OCI-LY1 (cell line): ENCODE measurements around the gene GPR142.

Source experiments
- H2AFZ ChIP-seq: fragments of 200-600 bp; sonication (generic), shearing (Covaris generic); 2 replicates; pipeline ENCODE4 v1.6.0; 2014; ENCODE audit warnings: antibody characterized with exemption, mild to moderate bottlenecking, low read length
- H3F3A ChIP-seq: fragments of 200-600 bp; sonication (generic), shearing (Covaris generic); 2 replicates; pipeline ENCODE4 v1.6.0; 2014; ENCODE audit warnings: mild to moderate bottlenecking, antibody characterized with exemption, low read length, moderate library complexity; ENCODE audit not compliant: insufficient read depth
- H3K27ac ChIP-seq: fragments of 200-600 bp; sonication (generic); 2 replicates; pipeline ENCODE4 v1.5.1; 2014; ENCODE audit warnings: low read length, mixed run types, mild to moderate bottlenecking, low read depth; ENCODE audit not compliant: poor library complexity, severe bottlenecking
- H3K27me3 ChIP-seq: fragments of 200-600 bp; sonication (generic); 2 replicates; pipeline ENCODE4 v1.6.0; 2014; ENCODE audit warnings: antibody characterized with exemption, mild to moderate bottlenecking, low read length, moderate library complexity; ENCODE audit not compliant: insufficient read depth
- H3K36me3 ChIP-seq: fragments of 200-600 bp; sonication (generic); 2 replicates; pipeline ENCODE4 v1.6.1; 2014; ENCODE audit warnings: mild to moderate bottlenecking, antibody characterized with exemption, low read length, moderate library complexity, mixed read lengths; ENCODE audit not compliant: insufficient read depth
- H3K4me1 ChIP-seq: fragments of 200-600 bp; sonication (generic); 2 replicates; pipeline ENCODE4 v1.5.1; 2014; ENCODE audit warnings: mild to moderate bottlenecking, low read length, moderate library complexity; ENCODE audit not compliant: insufficient read depth, severe bottlenecking
- H3K4me2 ChIP-seq: fragments of 200-600 bp; sonication (generic), shearing (Covaris generic); 2 replicates; pipeline ENCODE4 v1.6.1; 2014; ENCODE audit warnings: low read length
- H3K4me3 ChIP-seq: fragments of 200-600 bp; sonication (generic); 2 replicates; pipeline ENCODE4 v1.5.1; 2014; ENCODE audit warnings: low read length, low read depth, mild to moderate bottlenecking, mixed read lengths; ENCODE audit not compliant: poor library complexity, severe bottlenecking
- H3K79me2 ChIP-seq: fragments of 200-600 bp; shearing (Covaris generic); 2 replicates; pipeline ENCODE4 v1.6.1; 2016; ENCODE audit warnings: mixed run types, low read length, mixed read lengths; ENCODE audit not compliant: insufficient read depth
- H3K9ac ChIP-seq: fragments of 200-600 bp; sonication (generic), shearing (Covaris generic); 2 replicates; pipeline ENCODE4 v1.6.1; 2014; ENCODE audit warnings: mild to moderate bottlenecking, low read length, mixed read lengths
- H3K9me2 ChIP-seq: fragments of 200-600 bp; sonication (generic), shearing (Covaris generic); 2 replicates; pipeline ENCODE4 v1.6.1; 2014; ENCODE audit warnings: low read depth, mild to moderate bottlenecking, low read length, mixed read lengths
- H3K9me3 ChIP-seq: fragments of 200-600 bp; shearing (Covaris generic); 2 replicates; pipeline ENCODE4 v1.6.1; 2014; ENCODE audit warnings: low read length, mixed read lengths
- H4K20me1 ChIP-seq: fragments of 200-600 bp; sonication (generic), shearing (Covaris generic); 2 replicates; pipeline ENCODE4 v1.6.0; 2016; ENCODE audit warnings: mild to moderate bottlenecking, low read length; ENCODE audit not compliant: insufficient read depth
- EZH2 ChIP-seq: fragments of 200-600 bp; sonication (generic), shearing (Covaris generic); IDR thresholded peaks from 2 replicates; pipeline ENCODE4 v1.8.0; 2017; ENCODE audit warnings: borderline replicate concordance, mixed run types, mild to moderate bottlenecking, antibody characterized with exemption, low read length, moderate library complexity, mixed read lengths
- TF ChIP-seq, protein P1 (sequence below): fragments of 200-600 bp; sonication (generic), shearing (Covaris generic); IDR thresholded peaks from 2 replicates; pipeline ENCODE4 v1.5.1; 2017; ENCODE audit warnings: mild to moderate bottlenecking, antibody characterized with exemption, low read length, moderate library complexity, mixed read lengths

Gene GPR142

DNA sequence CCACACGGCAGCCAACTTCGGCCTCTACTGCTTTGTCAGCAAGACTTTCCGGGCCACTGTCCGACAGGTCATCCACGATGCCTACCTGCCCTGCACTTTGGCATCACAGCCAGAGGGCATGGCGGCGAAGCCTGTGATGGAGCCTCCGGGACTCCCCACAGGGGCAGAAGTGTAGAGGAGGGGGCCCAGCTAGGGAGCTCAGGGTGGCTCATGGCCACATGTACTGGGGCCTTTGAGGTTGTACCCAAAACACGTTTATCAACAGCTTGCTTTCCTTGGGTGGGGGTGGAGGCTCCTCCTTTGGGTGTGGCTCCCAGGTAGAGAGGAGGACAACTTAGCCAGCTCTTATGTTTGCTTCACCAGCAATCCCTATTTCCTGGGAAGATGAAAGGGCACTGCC is 5.1 kb downstream of the GPR142 start:
- TF ChIP-seq, protein P1, sequence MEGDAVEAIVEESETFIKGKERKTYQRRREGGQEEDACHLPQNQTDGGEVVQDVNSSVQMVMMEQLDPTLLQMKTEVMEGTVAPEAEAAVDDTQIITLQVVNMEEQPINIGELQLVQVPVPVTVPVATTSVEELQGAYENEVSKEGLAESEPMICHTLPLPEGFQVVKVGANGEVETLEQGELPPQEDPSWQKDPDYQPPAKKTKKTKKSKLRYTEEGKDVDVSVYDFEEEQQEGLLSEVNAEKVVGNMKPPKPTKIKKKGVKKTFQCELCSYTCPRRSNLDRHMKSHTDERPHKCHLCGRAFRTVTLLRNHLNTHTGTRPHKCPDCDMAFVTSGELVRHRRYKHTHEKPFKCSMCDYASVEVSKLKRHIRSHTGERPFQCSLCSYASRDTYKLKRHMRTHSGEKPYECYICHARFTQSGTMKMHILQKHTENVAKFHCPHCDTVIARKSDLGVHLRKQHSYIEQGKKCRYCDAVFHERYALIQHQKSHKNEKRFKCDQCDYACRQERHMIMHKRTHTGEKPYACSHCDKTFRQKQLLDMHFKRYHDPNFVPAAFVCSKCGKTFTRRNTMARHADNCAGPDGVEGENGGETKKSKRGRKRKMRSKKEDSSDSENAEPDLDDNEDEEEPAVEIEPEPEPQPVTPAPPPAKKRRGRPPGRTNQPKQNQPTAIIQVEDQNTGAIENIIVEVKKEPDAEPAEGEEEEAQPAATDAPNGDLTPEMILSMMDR, result no peak
- TF ChIP-seq EZH2, result no peak
- Histone ChIP-seq H3K4me3 (no peak overlapping the region), H3K9me2 (no peaks in the 10 kb centered on the region), H3F3A (no peaks in the 10 kb centered on the region), H3K27ac (no peak overlapping the region), H3K36me3 (no peaks in the 10 kb centered on the region), H3K9me3 (no peaks in the 10 kb centered on the region), H3K4me1 (no peaks in the 10 kb centered on the region), H4K20me1 (no peaks in the 10 kb centered on the region), H2AFZ (no peak overlapping the region), H3K9ac (no peak overlapping the region), H3K27me3 (no peaks in the 10 kb centered on the region), H3K79me2 (no peaks in the 10 kb centered on the region), H3K4me2 (no peak overlapping the region)

DNA sequence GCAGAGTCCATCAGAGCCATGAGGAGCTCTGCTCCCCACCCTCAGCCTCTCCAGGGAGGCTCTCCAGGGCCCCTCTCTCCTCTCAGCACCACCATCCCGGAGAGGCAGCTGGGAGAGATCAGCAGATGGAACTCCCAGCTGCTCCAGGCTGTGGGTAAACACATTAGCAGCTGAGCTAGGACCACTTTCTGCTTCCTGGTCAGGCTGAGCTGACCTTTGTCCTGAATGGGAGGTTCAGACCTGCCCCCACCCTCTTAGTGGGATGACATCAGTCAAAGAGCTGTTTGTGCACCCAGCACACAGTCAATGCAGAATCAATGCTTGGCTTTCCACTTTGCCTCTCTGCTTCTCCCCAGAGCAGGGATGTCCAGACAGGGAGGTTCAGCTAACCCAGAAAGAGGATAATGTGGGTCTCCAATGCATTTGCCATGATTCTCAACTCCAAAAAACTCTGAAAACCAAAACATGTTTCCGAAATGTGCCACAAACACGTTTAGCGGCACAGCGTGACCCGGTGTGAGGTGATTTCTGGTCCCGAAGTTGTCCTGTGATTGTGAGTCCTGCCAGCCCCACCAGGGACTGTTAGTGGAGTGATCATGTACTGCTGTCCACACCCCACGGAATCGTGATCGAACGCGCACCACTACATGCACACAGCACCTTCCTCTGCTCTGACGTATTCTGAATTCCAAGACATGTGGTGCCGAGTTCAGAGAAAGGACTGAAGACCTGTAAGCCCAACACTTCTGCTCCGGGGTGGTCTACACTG is 6.7 kb downstream of the GPR142 start:
- H3F3A ChIP-seq, result no peaks in the 10 kb centered on the region
- H3K36me3 ChIP-seq, result no peaks in the 10 kb centered on the region
- H3K27me3 ChIP-seq, result no peaks in the 10 kb centered on the region
- H2AFZ ChIP-seq, result no peak overlapping the region
- no peaks in the 10 kb centered on the region for H3K4me1 ChIP-seq
- H3K9me3 ChIP-seq, result no peaks in the 10 kb centered on the region
- H4K20me1 ChIP-seq, result no peaks in the 10 kb centered on the region
- H3K27ac ChIP-seq, result no peak overlapping the region
- no peak overlapping the region for H3K4me3 ChIP-seq
- no peak overlapping the region for H3K4me2 ChIP-seq
- H3K9ac ChIP-seq, result no peak overlapping the region
- TF ChIP-seq EZH2, result no peak
- TF ChIP-seq, protein P1, result no peak
- no peaks in the 10 kb centered on the region for H3K79me2 ChIP-seq
- H3K9me2 ChIP-seq, result no peaks in the 10 kb centered on the region

DNA sequence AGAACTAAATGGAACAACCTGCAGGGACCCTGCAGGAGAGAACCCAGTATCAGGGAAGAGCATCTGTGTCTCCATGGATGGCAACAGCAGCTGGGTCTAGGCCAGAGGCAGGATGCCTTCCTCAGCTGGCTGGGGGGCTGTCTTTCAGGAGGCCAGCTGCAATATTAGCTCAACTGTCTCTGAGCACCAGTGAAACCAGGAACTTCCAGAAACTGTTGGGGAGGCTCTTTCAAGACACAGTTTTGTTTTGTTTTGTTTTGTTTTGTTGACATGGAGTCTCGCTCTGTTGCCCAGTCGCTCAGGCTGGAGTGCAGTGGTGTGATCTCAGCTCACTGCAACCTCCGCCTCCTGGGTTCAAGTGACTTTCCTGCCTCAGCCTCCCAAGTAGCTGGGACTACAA is 7.6 kb downstream of the GPR142 start:
- H3K4me1 ChIP-seq, result no peaks in the 10 kb centered on the region
- H3K79me2 ChIP-seq, result no peaks in the 10 kb centered on the region
- TF ChIP-seq, protein P1, result no peak
- H3K9me3 ChIP-seq, result no peaks in the 10 kb centered on the region
- H4K20me1 ChIP-seq, result no peaks in the 10 kb centered on the region
- H3K4me2 ChIP-seq, result no peak overlapping the region
- no peaks in the 10 kb centered on the region for H3F3A ChIP-seq
- H3K9ac ChIP-seq, result no peak overlapping the region
- no peaks in the 10 kb centered on the region for H3K36me3 ChIP-seq
- no peaks in the 10 kb centered on the region for H3K27me3 ChIP-seq
- H3K27ac ChIP-seq, result no peak overlapping the region
- no peak overlapping the region for H3K4me3 ChIP-seq
- H3K9me2 ChIP-seq, result no peaks in the 10 kb centered on the region
- H2AFZ ChIP-seq, result no peak overlapping the region
